Endothelial cell of umbilical vein (primary cell): Measurements from ENCODE around the gene PNKP. TPM values are rescaled to one million over a fixed set of nuclear protein-coding genes. Genes with fewer than 3 reads are reported as not detected.

Experiments
- BruUV-seq: library from RNA; stranded (reverse); fragments of 400-500 nt; replicated peaks from 2 replicates; lab custom pipeline; 2021; lab: Mats Ljungman, UMichigan
- CTCF ChIA-PET: fragments of 300-600, 350-600 bp; sonication (Branson Sonifier 250); formaldehyde crosslinking; loops from one replicate; lab custom pipeline; 2021; ENCODE audit warnings: antibody characterized with exemption, inconsistent platforms; lab: Charles Lee
- POLR2A ChIA-PET: fragments of 300-600, 350-600 bp; sonication (Branson Sonifier 250); formaldehyde crosslinking; loops from one replicate; lab custom pipeline; 2021; ENCODE audit warnings: antibody characterized with exemption, inconsistent platforms; lab: Charles Lee
- DNase-seq: peaks from one replicate; pipeline ENCODE4 v3.0.0-alpha.2; 2011; ENCODE audit warnings: low read depth, low spot score
- FAIRE-seq: peaks from 2 replicates; lab custom pipeline; 2011; peaks lifted over from hg19 to GRCh38; lab: Jason Lieb, UNC
- H2AFZ ChIP-seq: 2 replicates; pipeline ENCODE4 v1.6.0; 2012; ENCODE audit warnings: low read depth, low read length, control low read depth, inconsistent platforms
- H3K27ac ChIP-seq: 2 replicates; pipeline ENCODE4 v1.5.1; 2011; ENCODE audit warnings: low read depth, mild to moderate bottlenecking, control low read depth, low read length, moderate library complexity; ENCODE audit not compliant: insufficient read depth
- H3K27me3 ChIP-seq, 2 experiments: 2 replicates each; pipeline versions ENCODE4 v1.6.0 to v1.6.1; 2011; ENCODE audit warnings: low read length in 2 of 2, mixed read lengths in 1 of 2; ENCODE audit not compliant: control insufficient read depth in 2 of 2, insufficient read depth in 2 of 2
- H3K36me3 ChIP-seq, 2 experiments: 2 replicates in 1 of 2; 3 replicates in 1 of 2; pipeline ENCODE4 v1.5.1; 2011; ENCODE audit warnings: low read length in 2 of 2, mild to moderate bottlenecking in 1 of 2, moderate library complexity in 1 of 2; ENCODE audit not compliant: control insufficient read depth in 2 of 2, insufficient read depth in 2 of 2; ENCODE audit errors: extremely low read depth in 1 of 2
- H3K4me1 ChIP-seq: 3 replicates; pipeline ENCODE4 v1.5.1; 2011; ENCODE audit warnings: mild to moderate bottlenecking, low read length; ENCODE audit not compliant: control insufficient read depth, insufficient read depth; ENCODE audit errors: extremely low read depth
- H3K4me2 ChIP-seq: 2 replicates; pipeline ENCODE4 v1.6.1; 2011; ENCODE audit warnings: low read length, control low read depth, mixed read lengths; ENCODE audit not compliant: insufficient read depth
- H3K4me3 ChIP-seq, 3 experiments: fragments of 200-600 bp in 1 of 3; sonication (generic), shearing (Covaris generic) in 1 of 3; replicated peaks in 1 of 3; 2 replicates each; pipeline ENCODE4 v1.5.1; 2011 to 2016; ENCODE audit warnings: control low read depth in 3 of 3, low read length in 3 of 3, mild to moderate bottlenecking in 2 of 3, inconsistent platforms in 1 of 3, low read depth in 1 of 3, moderate library complexity in 1 of 3; ENCODE audit not compliant: insufficient read depth in 1 of 3
- H3K79me2 ChIP-seq: 2 replicates; pipeline ENCODE4 v1.6.0; 2012; ENCODE audit warnings: low read length, inconsistent platforms; ENCODE audit not compliant: control insufficient read depth, insufficient read depth
- H3K9ac ChIP-seq: replicated peaks from 2 replicates; pipeline ENCODE3; 2011; ENCODE audit warnings: low read length, control low read depth; ENCODE audit not compliant: insufficient read depth; ENCODE audit errors: extremely low read depth
- H3K9me1 ChIP-seq: replicated peaks from 3 replicates; pipeline ENCODE4 v1.6.0; 2011; ENCODE audit warnings: mild to moderate bottlenecking, low read length; ENCODE audit not compliant: control insufficient read depth, insufficient read depth; ENCODE audit errors: extremely low read depth
- H3K9me3 ChIP-seq: replicated peaks from 2 replicates; pipeline ENCODE4 v1.5.1; 2012; ENCODE audit warnings: low read length, inconsistent platforms; ENCODE audit not compliant: control insufficient read depth, insufficient read depth
- H4K20me1 ChIP-seq: replicated peaks from 2 replicates; pipeline ENCODE3; 2011; ENCODE audit warnings: mild to moderate bottlenecking, low read length; ENCODE audit not compliant: control insufficient read depth, insufficient read depth; ENCODE audit errors: extremely low read depth
- CTCF ChIP-seq, 2 donors: IDR thresholded peaks; 1 replicate in 1 of 2; 2 replicates in 1 of 2; pipeline ENCODE4 v1.5.1; 2011; ENCODE audit warnings: low read length in 2 of 2, mild to moderate bottlenecking in 2 of 2, moderate library complexity in 2 of 2, control low read depth in 1 of 2, inconsistent platforms in 1 of 2, low read depth in 1 of 2; ENCODE audit not compliant: insufficient read depth in 1 of 2; ENCODE audit errors: extremely low read depth in 1 of 2
- EZH2 ChIP-seq: IDR thresholded peaks from 2 replicates; pipeline ENCODE4 v1.6.1; 2012; ENCODE audit warnings: borderline replicate concordance, low read depth, mild to moderate bottlenecking, moderate library complexity, low read length, inconsistent platforms; ENCODE audit not compliant: severe bottlenecking
- FOS ChIP-seq: IDR thresholded peaks from 2 replicates; pipeline ENCODE4 v1.6.1; 2011; ENCODE audit warnings: mild to moderate bottlenecking, low read length, moderate library complexity, borderline replicate concordance; ENCODE audit not compliant: insufficient read depth
- GATA2 ChIP-seq: IDR thresholded peaks from 2 replicates; pipeline ENCODE4 v1.7.0; 2011; ENCODE audit warnings: low read depth, mild to moderate bottlenecking, moderate library complexity, mixed read lengths, low read length; ENCODE audit not compliant: insufficient read length, insufficient read depth
- MAX ChIP-seq: IDR thresholded peaks from 2 replicates; pipeline ENCODE4 v1.6.1; 2011; ENCODE audit not compliant: insufficient read depth, insufficient read length
- MYC ChIP-seq: IDR thresholded peaks from one replicate; pipeline ENCODE4 v1.6.1; 2011; ENCODE audit warnings: mild to moderate bottlenecking, low read depth, low read length
- POLR2A ChIP-seq: IDR thresholded peaks from 2 replicates; pipeline ENCODE4 v1.6.1; 2012; ENCODE audit warnings: low read depth, mild to moderate bottlenecking, control low read depth, low read length
- POLR2AphosphoS5 ChIP-seq: IDR thresholded peaks from 2 replicates; pipeline ENCODE4 v1.6.1; 2012; ENCODE audit warnings: low read depth, mild to moderate bottlenecking, control low read depth, low read length, moderate library complexity; ENCODE audit not compliant: insufficient read depth
- dilution Hi-C: fragments of 300-500 bp; cut with MboI; formaldehyde crosslinking; loops from one replicate; pipeline ENCODE4 v1.15.0; 2019; ENCODE audit warnings: low sequenced_read_pairs; ENCODE audit not compliant: extremely low pct_ligation_motif_present
- intact Hi-C: fragments of 100-400 bp; cut with micrococcal nuclease; formaldehyde crosslinking; loops from one replicate; pipeline ENCODE4 v1.10.0; 2022
- polyA plus RNA-seq, 4 experiments: library from polyadenylated mRNA; depleted of rRNA in 3 of 4; stranded (reverse) in 3 of 4; unstranded in 1 of 4; fragments of >200 nt; gene quantifications; 2 replicates each; pipeline versions ENCODE4 v1.2.1 to v1.2.3, GENCODE V29; 2011 to 2012; ENCODE audit warnings: missing spikeins in 1 of 4
- total RNA-seq: library from RNA; stranded (reverse); gene quantifications from 2 replicates; pipeline ENCODE4 v1.2.3, GENCODE V29; 2021

The PNKP gene
- total and polyA plus RNA-seq, 2 donors (not counting 3 experiments of a cell fraction or from before 2014, with no cell fraction given), result 39.4 to 112 TPM

GRCh38 chr19:49848938-49849337 is 18.4 kb downstream of the PNKP start:
- Histone ChIP-seq H3K4me1 (peaks cover 24% of the 10 kb centered on the region), H3K9ac (no peak overlapping the region), H4K20me1 (no peaks in the 10 kb centered on the region), H3K36me3 (no peaks in the 10 kb centered on the region), H3K79me2 (peaks cover 21% of the 10 kb centered on the region), H2AFZ (no peak overlapping the region), H3K9me1 (no peaks in the 10 kb centered on the region), H3K27me3 (no peaks in the 10 kb centered on the region), H3K4me2 (no peak overlapping the region), H3K27ac (no peak overlapping the region), H3K4me3 (no peak overlapping the region), H3K9me3 (no peaks in the 10 kb centered on the region)
- TF ChIP-seq FOS (no peak), MAX (no peak), MYC (no peak), POLR2A (no peak), GATA2 (no peak), CTCF (IDR thresholded peaks at IDR 0.05; ENCODE audit: extremely low read depth in 1 of 2, insufficient read depth in 1 of 2, low read depth in 1 of 2, low read length in 2 of 2) (no peak), EZH2 (no peak), POLR2AphosphoS5 (no peak)
- dilution Hi-C loops (no loop called here), intact Hi-C loops (no loop called here)
- FAIRE-seq (no peak), DNase-seq (no peak)
- ChIA-PET CTCF (interaction anchor here (0.8 to 1.5 kb wide), 2 partner anchors 35 to 44 kb away, joined by 3 to 5 read pairs; partner anchors contain the start of gene FUZ), POLR2A (no interaction called here)
- BruUV-seq, result no TSS peak
